ENCODE data around the gene CIAO2B. TPM values are rescaled to one million over a fixed set of nuclear protein-coding genes. Genes with fewer than 3 reads are reported as not detected.

CIAO2B gene
- total RNA-seq, 1 donor from 2014 or later: 61.3 TPM

- Mint-ChIP-seq H3K4me3 (ENCODE audit: unreplicated experiment) (no peak overlapping the region), H3K9me3 (ENCODE audit: low read depth) (no peaks in the 10 kb centered on the region), H3K27ac (ENCODE audit: unreplicated experiment) (no peak overlapping the region), H3K36me3 (ENCODE audit: low read depth) (no peaks in the 10 kb centered on the region), H3K4me1 (ENCODE audit: low read depth) (no peaks in the 10 kb centered on the region), H3K27me3 (ENCODE audit: low read depth) (peaks cover 17% of the 10 kb centered on the region)
- no peak for TF ChIP-seq CTCF (IDR thresholded peaks at IDR 0.05)
- DNase-seq (ENCODE audit: low spot score): no peak
Measured at GRCh38 chr16:66970775-66971720, 36.8 kb upstream of the CIAO2B start.

- Mint-ChIP-seq H3K36me3 (ENCODE audit: low read depth) (no peaks in the 10 kb centered on the region), H3K4me1 (ENCODE audit: low read depth) (no peaks in the 10 kb centered on the region), H3K9me3 (ENCODE audit: low read depth) (no peaks in the 10 kb centered on the region), H3K4me3 (ENCODE audit: unreplicated experiment) (no peak overlapping the region), H3K27me3 (ENCODE audit: low read depth) (peaks cover 27% of the 10 kb centered on the region), H3K27ac (ENCODE audit: unreplicated experiment) (no peak overlapping the region)
- DNase-seq (ENCODE audit: low spot score): no peak
- TF ChIP-seq CTCF (IDR thresholded peaks at IDR 0.05): no peak
Measured at GRCh38 chr16:66968847-66969246, 34.6 kb upstream of the CIAO2B start.

- H3K4me1 Mint-ChIP-seq (ENCODE audit: low read depth): no peaks in the 10 kb centered on the region
- H3K4me3 Mint-ChIP-seq (ENCODE audit: unreplicated experiment): no peak overlapping the region
Measured at GRCh38 chr16:66964049-66964448, 29.8 kb upstream of the CIAO2B start.

GRCh38 chr16:66961914-66962313 lies 27.7 kb upstream of the CIAO2B start:
- no peak overlapping the region for H3K4me3 Mint-ChIP-seq (ENCODE audit: unreplicated experiment)
- TF ChIP-seq CTCF (IDR thresholded peaks at IDR 0.05): no peak
- H3K9me3 Mint-ChIP-seq (ENCODE audit: low read depth): no peaks in the 10 kb centered on the region
- H3K27ac Mint-ChIP-seq (ENCODE audit: unreplicated experiment): no peak overlapping the region
- DNase-seq (ENCODE audit: low spot score): no peak
- peaks cover 35% of the 10 kb centered on the region for H3K27me3 Mint-ChIP-seq (ENCODE audit: low read depth)
- H3K36me3 Mint-ChIP-seq (ENCODE audit: low read depth): no peaks in the 10 kb centered on the region
- H3K4me1 Mint-ChIP-seq (ENCODE audit: low read depth): no peaks in the 10 kb centered on the region

More at GRCh38 chr16:66964049-66964448, 29.8 kb upstream of the CIAO2B start:
- H3K36me3 Mint-ChIP-seq (ENCODE audit: low read depth): no peaks in the 10 kb centered on the region
- no peak for TF ChIP-seq CTCF (IDR thresholded peaks at IDR 0.05)
- peaks cover 26% of the 10 kb centered on the region for H3K27me3 Mint-ChIP-seq (ENCODE audit: low read depth)
- H3K27ac Mint-ChIP-seq (ENCODE audit: unreplicated experiment): no peak overlapping the region
- DNase-seq (ENCODE audit: low spot score): no peak
- H3K9me3 Mint-ChIP-seq (ENCODE audit: low read depth): no peaks in the 10 kb centered on the region

GRCh38 chr16:66961065-66961744 lies 27.0 kb upstream of the CIAO2B start, which contains the start of gene CES3:
CES3 (plus strand) TSS chr16:66961266; CDS start chr16:66961308, 42 bp downstream.
- Mint-ChIP-seq H3K36me3 (ENCODE audit: low read depth) (no peaks in the 10 kb centered on the region), H3K4me1 (ENCODE audit: low read depth) (no peaks in the 10 kb centered on the region), H3K27ac (ENCODE audit: unreplicated experiment) (no peak within 1 kb of the TSS), H3K27me3 (ENCODE audit: low read depth) (peaks cover 31% of the 10 kb centered on the region), H3K9me3 (ENCODE audit: low read depth) (no peaks in the 10 kb centered on the region), H3K4me3 (ENCODE audit: unreplicated experiment) (no peak within 1 kb of the TSS)
- TF ChIP-seq CTCF (IDR thresholded peaks at IDR 0.05): peak; percentile 83
- no peak for DNase-seq (ENCODE audit: low spot score)

Measured in chondrocyte (in vitro differentiated cells).